Ishikawa (cell line): ENCODE measurements around the gene DCAF6.

Source experiments
- CEBPB ChIP-seq: IDR thresholded peaks from 2 replicates; pipeline ENCODE4 v1.6.1; 2012
- NFIC ChIP-seq: IDR thresholded peaks from 2 replicates; pipeline ENCODE4 v1.6.1; 2012
- TAF1 ChIP-seq: IDR thresholded peaks from 2 replicates; pipeline ENCODE4 v1.6.1; 2012; ENCODE audit warnings: low read depth, mild to moderate bottlenecking

GRCh38 chr1:168035345-168035744 is 98.9 kb downstream of the DCAF6 start:
- no peak for TF ChIP-seq NFIC
- TF ChIP-seq CEBPB = no peak
- TF ChIP-seq TAF1 = no peak
